ENCODE measurements around the gene TMTC1. TPM values are rescaled to one million over a fixed set of nuclear protein-coding genes. Genes with fewer than 3 reads are reported as not detected.

TMTC1 gene
- total and polyA plus RNA-seq, 4 donors = 20.5 to 87.6 (median 34.5) TPM

DNA sequence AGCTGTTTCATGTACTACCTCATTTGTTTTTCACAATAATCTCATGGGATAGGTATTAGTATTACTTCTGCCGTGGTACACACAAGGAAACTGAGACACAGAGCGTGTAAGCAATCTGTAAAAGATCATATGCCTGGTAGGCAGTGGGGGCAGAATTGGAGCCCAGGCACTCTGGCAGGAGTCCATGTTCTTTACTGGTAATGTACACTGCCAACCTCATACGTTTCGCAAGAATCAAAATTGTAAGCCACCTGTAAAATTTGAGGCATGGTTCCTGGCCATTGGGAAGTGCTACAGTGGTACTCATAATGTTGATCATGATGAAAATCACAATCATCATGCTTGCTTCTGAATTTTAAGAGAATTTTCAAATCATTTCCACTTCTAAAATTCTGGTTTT is 40.7 kb downstream of the TMTC1 start:
- H3K27ac ChIP-seq (ENCODE audit: low read depth, low read length) = no peak overlapping the region
- 100% methylated on average over 1 of the region's 4 CpGs for WGBS (ENCODE audit: insufficient coverage)

DNA sequence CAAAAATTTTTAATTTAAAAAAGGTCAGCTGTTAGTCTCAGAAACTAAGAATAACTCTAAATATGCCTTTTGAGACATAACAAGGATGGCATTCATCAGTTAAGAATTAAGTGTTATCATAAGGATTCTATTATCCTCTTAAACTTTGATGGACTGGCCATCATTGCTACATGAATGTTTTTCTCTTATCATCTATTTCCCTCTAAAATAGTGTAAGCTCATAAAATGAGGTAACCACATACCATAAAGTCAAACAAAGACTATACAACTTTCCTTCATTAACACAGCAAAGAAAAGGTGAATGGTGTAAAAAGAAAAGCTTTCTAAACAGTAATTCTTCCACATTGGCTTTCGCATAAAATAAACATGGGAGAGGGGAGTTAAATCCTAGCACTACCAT is 41.1 kb downstream of the TMTC1 start:
- H3K4me1 ChIP-seq (ENCODE audit: control insufficient read depth, insufficient read depth, low read length) = no peaks in the 10 kb centered on the region
- no peak overlapping the region for H3K4me3 ChIP-seq (ENCODE audit: low read depth, low read length)
- H3K36me3 ChIP-seq (ENCODE audit: control insufficient read depth, insufficient read depth, low read length) = no peaks in the 10 kb centered on the region
- H3K9me3 ChIP-seq (ENCODE audit: control insufficient read depth, insufficient read depth, low read length) = no peaks in the 10 kb centered on the region
- WGBS (ENCODE audit: insufficient coverage) = no CpG with 5 or more reads among the region's 1 CpG
- H3K27me3 ChIP-seq (ENCODE audit: control insufficient read depth, insufficient read depth, low read length) = no peaks in the 10 kb centered on the region
- DNase-seq (ENCODE audit: low read depth in 4 of 6, low spot score in 6 of 6) = no peak
- H3K27ac ChIP-seq (ENCODE audit: low read depth, low read length) = no peak overlapping the region

More for the DNA sequence above, 40.7 kb downstream of the TMTC1 start:
- H3K27me3 ChIP-seq (ENCODE audit: control insufficient read depth, insufficient read depth, low read length) = no peaks in the 10 kb centered on the region
- DNase-seq (ENCODE audit: low read depth in 4 of 6, low spot score in 6 of 6) = no peak
- no peaks in the 10 kb centered on the region for H3K4me1 ChIP-seq (ENCODE audit: control insufficient read depth, insufficient read depth, low read length)
- H3K9me3 ChIP-seq (ENCODE audit: control insufficient read depth, insufficient read depth, low read length) = no peaks in the 10 kb centered on the region
- H3K36me3 ChIP-seq (ENCODE audit: control insufficient read depth, insufficient read depth, low read length) = no peaks in the 10 kb centered on the region
- no peak overlapping the region for H3K4me3 ChIP-seq (ENCODE audit: low read depth, low read length)

DNA sequence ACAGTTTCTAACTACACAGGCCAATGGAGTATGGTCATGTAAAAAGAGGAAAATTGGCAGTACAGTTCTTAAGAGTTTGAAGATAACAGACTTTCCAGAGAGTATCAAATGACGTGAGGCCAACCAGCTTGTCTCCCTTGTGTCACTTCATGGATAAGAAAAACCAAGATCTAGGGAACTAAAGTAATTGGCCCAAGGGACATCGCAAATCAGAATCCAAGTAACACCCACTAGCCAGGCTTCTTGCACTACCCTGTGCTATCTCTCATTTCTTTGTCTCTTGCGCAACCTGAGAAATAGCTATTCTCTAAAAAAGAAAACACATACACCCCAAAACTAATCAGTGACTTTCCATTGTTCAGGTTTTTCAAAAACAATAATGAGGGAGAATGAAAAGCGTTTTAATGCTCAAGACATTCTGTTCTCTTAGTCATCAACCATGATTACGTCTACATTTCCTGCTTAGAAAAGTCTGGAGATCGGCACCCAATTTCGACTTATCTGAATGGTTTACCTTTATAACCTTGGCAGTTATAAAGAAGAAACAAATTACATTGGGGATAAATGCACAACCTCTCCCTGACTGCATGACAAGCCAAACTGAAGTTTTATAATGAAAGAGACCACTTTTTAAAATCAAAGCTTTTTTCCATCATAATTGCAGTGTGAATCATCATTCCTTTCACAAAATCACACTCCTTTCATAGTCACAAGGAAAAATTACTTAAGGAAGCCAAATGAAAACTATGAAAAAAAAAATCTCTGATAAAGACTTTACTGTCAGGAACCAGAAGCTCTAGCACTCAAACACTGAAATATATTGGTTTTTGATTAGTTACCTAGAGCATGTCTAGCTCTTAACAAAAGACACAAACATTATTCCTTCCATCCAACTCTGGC is 42.1 kb downstream of the TMTC1 start:
- Histone ChIP-seq H3K27ac (ENCODE audit: low read depth, low read length) (no peak overlapping the region), H3K4me1 (ENCODE audit: control insufficient read depth, insufficient read depth, low read length) (no peaks in the 10 kb centered on the region), H3K27me3 (ENCODE audit: control insufficient read depth, insufficient read depth, low read length) (no peaks in the 10 kb centered on the region), H3K4me3 (ENCODE audit: low read depth, low read length) (no peak overlapping the region), H3K36me3 (ENCODE audit: control insufficient read depth, insufficient read depth, low read length) (peaks cover 2% of the 10 kb centered on the region), H3K9me3 (ENCODE audit: control insufficient read depth, insufficient read depth, low read length) (no peaks in the 10 kb centered on the region)
- DNase-seq (ENCODE audit: low read depth in 4 of 6, low spot score in 6 of 6) = no peak
- 96% methylated on average over 3 of the region's 7 CpGs for WGBS (ENCODE audit: insufficient coverage)

DNA sequence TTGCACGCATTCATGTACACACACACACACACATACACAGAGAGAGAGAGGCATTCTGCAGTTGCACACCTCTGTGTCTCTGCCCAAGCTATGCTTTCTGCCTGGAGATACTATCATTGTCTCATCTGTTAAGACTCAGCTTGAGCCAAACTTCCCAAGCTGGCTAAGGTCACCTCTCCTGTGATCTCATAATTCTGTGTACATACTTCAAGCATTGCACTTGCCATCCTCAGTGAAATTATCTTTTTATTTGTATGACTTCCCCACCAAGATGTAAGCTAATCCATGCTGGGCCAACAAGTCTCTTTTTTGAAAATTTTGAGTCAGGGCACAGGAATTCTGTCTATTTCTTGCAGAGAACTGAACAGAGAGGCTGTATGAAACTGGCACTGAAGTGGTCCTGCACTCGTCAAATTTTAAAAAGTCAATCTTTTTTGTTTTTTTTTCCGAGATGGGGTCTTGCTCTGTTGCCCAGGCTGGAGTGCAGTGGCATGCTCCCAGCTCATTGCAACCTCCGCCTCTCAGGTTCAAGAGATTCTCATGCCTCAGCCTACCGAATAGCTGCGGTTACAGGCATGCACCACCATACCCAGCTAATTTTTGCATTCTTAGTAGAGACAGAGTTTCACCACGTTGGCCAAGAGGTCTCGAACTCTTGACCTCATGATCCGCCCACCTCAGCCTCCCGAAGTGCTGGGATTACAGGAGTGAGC is 44.3 kb downstream of the TMTC1 start:
- no peak overlapping the region for H3K4me3 ChIP-seq (ENCODE audit: low read depth, low read length)
- no peak overlapping the region for H3K27ac ChIP-seq (ENCODE audit: low read depth, low read length)
- peaks cover 2% of the 10 kb centered on the region for H3K36me3 ChIP-seq (ENCODE audit: control insufficient read depth, insufficient read depth, low read length)
- H3K27me3 ChIP-seq (ENCODE audit: control insufficient read depth, insufficient read depth, low read length) = no peaks in the 10 kb centered on the region
- 98% methylated on average over 6 of the region's 10 CpGs for WGBS (ENCODE audit: insufficient coverage)
- H3K4me1 ChIP-seq (ENCODE audit: control insufficient read depth, insufficient read depth, low read length) = no peaks in the 10 kb centered on the region
- DNase-seq (ENCODE audit: low read depth in 4 of 6, low spot score in 6 of 6) = no peak
- no peaks in the 10 kb centered on the region for H3K9me3 ChIP-seq (ENCODE audit: control insufficient read depth, insufficient read depth, low read length)

DNA sequence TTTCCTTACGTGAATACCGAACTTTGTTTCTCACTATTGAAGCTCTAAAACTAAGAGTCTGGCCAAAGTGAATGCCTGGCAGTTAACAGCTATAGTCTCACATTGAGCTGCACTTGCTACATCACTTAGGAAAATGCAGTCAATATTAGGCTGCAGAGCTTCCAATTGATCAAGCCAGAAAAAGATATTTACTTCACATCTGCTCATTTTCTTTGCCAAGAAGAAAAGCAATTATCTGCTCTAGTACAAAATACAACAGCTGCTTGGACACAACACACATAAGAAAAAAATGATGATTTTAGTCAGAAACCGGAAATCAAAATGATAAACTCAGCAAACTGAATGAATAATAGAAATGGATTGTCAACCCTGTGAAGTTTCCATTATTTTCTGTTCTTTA is 45.4 kb downstream of the TMTC1 start:
- H3K4me1 ChIP-seq (ENCODE audit: control insufficient read depth, insufficient read depth, low read length) = no peaks in the 10 kb centered on the region
- 61% methylated on average over 2 of the region's 3 CpGs for WGBS (ENCODE audit: insufficient coverage)
- H3K27ac ChIP-seq (ENCODE audit: low read depth, low read length) = no peak overlapping the region
- H3K36me3 ChIP-seq (ENCODE audit: control insufficient read depth, insufficient read depth, low read length) = peaks cover 2% of the 10 kb centered on the region
- no peaks in the 10 kb centered on the region for H3K27me3 ChIP-seq (ENCODE audit: control insufficient read depth, insufficient read depth, low read length)
- H3K9me3 ChIP-seq (ENCODE audit: control insufficient read depth, insufficient read depth, low read length) = no peaks in the 10 kb centered on the region
- DNase-seq (ENCODE audit: low read depth in 4 of 6, low spot score in 6 of 6) = peak in 1 of 6 donors; percentile 55
- H3K4me3 ChIP-seq (ENCODE audit: low read depth, low read length) = no peak overlapping the region

DNA sequence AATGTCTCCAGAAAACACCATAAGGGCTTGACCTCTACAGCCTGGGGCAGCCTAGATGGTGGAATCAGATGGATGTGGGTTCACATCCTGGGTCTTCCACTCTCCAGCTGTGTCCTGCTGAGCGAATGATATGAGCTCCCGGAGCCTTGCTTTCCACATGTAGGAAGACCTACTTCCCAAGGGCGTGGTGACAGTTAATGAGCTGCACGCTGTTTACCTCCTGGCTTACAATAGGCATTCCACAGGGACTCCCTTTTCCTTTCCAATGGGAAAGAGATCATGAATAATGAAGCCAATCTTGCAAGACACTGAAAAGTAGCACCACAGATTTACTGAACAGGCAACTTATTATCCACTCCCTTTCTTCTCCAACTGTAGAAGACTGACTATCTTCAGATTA is 46.1 kb downstream of the TMTC1 start:
- Histone ChIP-seq H3K9me3 (ENCODE audit: control insufficient read depth, insufficient read depth, low read length) (no peaks in the 10 kb centered on the region), H3K4me3 (ENCODE audit: low read depth, low read length) (no peak overlapping the region), H3K27ac (ENCODE audit: low read depth, low read length) (no peak overlapping the region), H3K4me1 (ENCODE audit: control insufficient read depth, insufficient read depth, low read length) (no peaks in the 10 kb centered on the region), H3K36me3 (ENCODE audit: control insufficient read depth, insufficient read depth, low read length) (peaks cover 2% of the 10 kb centered on the region), H3K27me3 (ENCODE audit: control insufficient read depth, insufficient read depth, low read length) (no peaks in the 10 kb centered on the region)
- no peak for DNase-seq (ENCODE audit: low read depth in 4 of 6, low spot score in 6 of 6)
- 78% methylated on average over 4 of the region's 4 CpGs for WGBS (ENCODE audit: insufficient coverage)

DNA sequence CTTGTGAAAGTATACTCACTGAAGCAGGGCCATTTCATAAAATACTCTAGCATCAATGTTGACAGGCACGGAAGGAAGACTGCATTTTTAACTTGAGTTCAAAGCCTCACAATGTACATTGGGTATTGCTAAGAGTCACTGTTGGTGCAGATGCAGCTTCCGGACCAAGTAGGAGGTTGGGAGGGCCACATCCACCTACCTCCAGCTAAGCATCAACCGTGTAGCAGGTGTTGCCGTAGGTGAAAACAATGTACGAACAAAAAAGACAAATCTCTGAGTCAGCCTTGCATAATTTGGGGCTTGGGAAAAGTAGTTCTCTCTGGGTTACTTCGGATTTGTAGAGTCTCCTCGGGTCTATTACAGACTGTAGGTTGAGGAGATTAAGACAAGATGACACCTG is 48.1 kb downstream of the TMTC1 start:
- no peaks in the 10 kb centered on the region for H3K4me1 ChIP-seq (ENCODE audit: control insufficient read depth, insufficient read depth, low read length)
- H3K27ac ChIP-seq (ENCODE audit: low read depth, low read length) = no peak overlapping the region
- no peaks in the 10 kb centered on the region for H3K9me3 ChIP-seq (ENCODE audit: control insufficient read depth, insufficient read depth, low read length)
- no peak overlapping the region for H3K4me3 ChIP-seq (ENCODE audit: low read depth, low read length)
- no peaks in the 10 kb centered on the region for H3K27me3 ChIP-seq (ENCODE audit: control insufficient read depth, insufficient read depth, low read length)
- WGBS (ENCODE audit: insufficient coverage) = 91% methylated on average over 5 of the region's 7 CpGs
- peaks cover 2% of the 10 kb centered on the region for H3K36me3 ChIP-seq (ENCODE audit: control insufficient read depth, insufficient read depth, low read length)
- DNase-seq (ENCODE audit: low read depth in 4 of 6, low spot score in 6 of 6) = no peak

DNA sequence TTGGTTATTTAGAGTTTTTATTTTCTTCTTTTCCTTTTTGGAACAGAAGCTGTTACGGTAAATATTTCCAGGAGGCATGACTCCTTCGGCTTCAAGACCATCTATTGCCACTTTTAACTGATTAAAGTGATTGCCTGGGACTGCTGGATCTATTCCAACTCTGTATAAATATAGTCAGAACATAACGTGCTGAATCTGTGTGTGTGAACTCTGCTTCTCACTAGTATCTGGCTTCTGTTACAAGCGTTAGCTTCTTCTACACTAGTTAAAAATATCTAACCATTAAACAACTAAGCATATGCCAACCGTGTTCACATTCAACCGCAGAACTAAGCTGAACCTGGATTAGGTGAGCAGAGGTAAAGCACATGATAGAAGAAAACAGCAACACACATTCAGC is 49.0 kb downstream of the TMTC1 start:
- peak in 2 of 6 donors; percentile 52 to 69 for DNase-seq (ENCODE audit: low read depth in 4 of 6, low spot score in 6 of 6)
- H3K9me3 ChIP-seq (ENCODE audit: control insufficient read depth, insufficient read depth, low read length) = no peaks in the 10 kb centered on the region
- H3K36me3 ChIP-seq (ENCODE audit: control insufficient read depth, insufficient read depth, low read length) = peaks cover 2% of the 10 kb centered on the region
- no CpG with 5 or more reads among the region's 6 CpGs for WGBS (ENCODE audit: insufficient coverage)
- H3K4me1 ChIP-seq (ENCODE audit: control insufficient read depth, insufficient read depth, low read length) = no peaks in the 10 kb centered on the region
- H3K27me3 ChIP-seq (ENCODE audit: control insufficient read depth, insufficient read depth, low read length) = no peaks in the 10 kb centered on the region
- H3K27ac ChIP-seq (ENCODE audit: low read depth, low read length) = no peak overlapping the region
- H3K4me3 ChIP-seq (ENCODE audit: low read depth, low read length) = no peak overlapping the region

DNA sequence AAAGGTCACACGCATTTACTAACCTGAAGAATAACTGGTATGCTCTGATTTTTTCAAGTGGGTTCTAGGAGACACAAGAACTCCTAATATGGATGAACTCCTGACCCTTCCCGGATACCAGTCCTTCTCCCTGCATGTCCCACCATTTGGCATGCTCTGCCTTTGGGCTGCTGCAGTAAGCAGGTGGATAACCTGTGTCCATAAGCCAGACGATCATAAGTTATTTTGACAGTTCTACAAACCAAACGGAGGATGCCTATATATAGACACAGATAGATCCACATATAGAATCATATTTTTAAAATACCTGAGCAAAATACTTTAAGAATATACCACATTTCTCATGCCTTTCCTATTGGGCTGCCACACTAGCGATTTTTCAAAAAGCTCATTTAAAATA is 49.4 kb downstream of the TMTC1 start:
- H3K27me3 ChIP-seq (ENCODE audit: control insufficient read depth, insufficient read depth, low read length) = no peaks in the 10 kb centered on the region
- H3K4me1 ChIP-seq (ENCODE audit: control insufficient read depth, insufficient read depth, low read length) = no peaks in the 10 kb centered on the region
- H3K4me3 ChIP-seq (ENCODE audit: low read depth, low read length) = no peak overlapping the region
- H3K9me3 ChIP-seq (ENCODE audit: control insufficient read depth, insufficient read depth, low read length) = no peaks in the 10 kb centered on the region
- no peak for DNase-seq (ENCODE audit: low read depth in 4 of 6, low spot score in 6 of 6)
- no peak overlapping the region for H3K27ac ChIP-seq (ENCODE audit: low read depth, low read length)
- peaks cover 2% of the 10 kb centered on the region for H3K36me3 ChIP-seq (ENCODE audit: control insufficient read depth, insufficient read depth, low read length)
- 63% methylated on average over 1 of the region's 5 CpGs for WGBS (ENCODE audit: insufficient coverage)

Measured in spinal cord (tissue), 10 donors.